Measurements from ENCODE around the gene TTC34. TPM values are rescaled to one million over a fixed set of nuclear protein-coding genes. Genes with fewer than 3 reads are reported as not detected.
A peak's percentile ranks its signal among the peaks of the same experiment; 100 is the strongest.

TTC34 gene
- total and polyA plus RNA-seq, 2 donors from 2014 or later: 0.15 to 2.4 TPM

DNA sequence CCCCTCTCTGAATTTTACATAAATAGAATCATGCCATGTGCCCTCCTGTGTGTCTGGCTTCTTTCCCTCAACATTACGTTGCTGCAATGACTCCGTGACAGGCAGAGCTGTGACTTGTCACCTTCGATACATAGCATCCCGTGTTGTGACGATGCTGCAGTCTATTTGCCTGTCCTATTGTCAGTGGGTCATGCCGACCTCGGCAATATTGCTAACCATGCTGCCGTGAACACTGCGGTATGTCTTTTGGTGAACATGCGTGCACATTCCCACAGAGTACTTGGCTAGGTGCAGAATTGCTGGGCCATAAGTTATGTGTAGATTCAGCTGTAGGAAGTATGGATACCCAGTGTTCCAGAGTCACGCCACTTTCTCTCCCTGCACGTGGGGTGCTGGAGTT, 36.3 kb upstream of the TTC34 start:
- H3K27me3 ChIP-seq (ENCODE audit: control insufficient read depth, insufficient read depth, low read length): no peaks in the 10 kb centered on the region
- H3K9me3 ChIP-seq (ENCODE audit: control insufficient read depth in 2 of 3, insufficient read depth in 1 of 3, low read length in 3 of 3): no peaks in the 10 kb centered on the region
- H3K27ac ChIP-seq (ENCODE audit: low read depth in 2 of 2, low read length in 2 of 2): no peak overlapping the region
- no peak for FAIRE-seq
- no peaks in the 10 kb centered on the region for H3K4me1 ChIP-seq (ENCODE audit: control insufficient read depth in 2 of 3, insufficient read depth in 2 of 3, low read depth in 1 of 3, low read length in 3 of 3)
- peak in 1 of 5 donors; percentile 22 for DNase-seq
- no peak overlapping the region for H3K4me3 ChIP-seq (ENCODE audit: low read length in 3 of 3)
- no peak overlapping the region for H3K9ac ChIP-seq (ENCODE audit: low read length in 3 of 3)
- TF ChIP-seq, protein P1, sequence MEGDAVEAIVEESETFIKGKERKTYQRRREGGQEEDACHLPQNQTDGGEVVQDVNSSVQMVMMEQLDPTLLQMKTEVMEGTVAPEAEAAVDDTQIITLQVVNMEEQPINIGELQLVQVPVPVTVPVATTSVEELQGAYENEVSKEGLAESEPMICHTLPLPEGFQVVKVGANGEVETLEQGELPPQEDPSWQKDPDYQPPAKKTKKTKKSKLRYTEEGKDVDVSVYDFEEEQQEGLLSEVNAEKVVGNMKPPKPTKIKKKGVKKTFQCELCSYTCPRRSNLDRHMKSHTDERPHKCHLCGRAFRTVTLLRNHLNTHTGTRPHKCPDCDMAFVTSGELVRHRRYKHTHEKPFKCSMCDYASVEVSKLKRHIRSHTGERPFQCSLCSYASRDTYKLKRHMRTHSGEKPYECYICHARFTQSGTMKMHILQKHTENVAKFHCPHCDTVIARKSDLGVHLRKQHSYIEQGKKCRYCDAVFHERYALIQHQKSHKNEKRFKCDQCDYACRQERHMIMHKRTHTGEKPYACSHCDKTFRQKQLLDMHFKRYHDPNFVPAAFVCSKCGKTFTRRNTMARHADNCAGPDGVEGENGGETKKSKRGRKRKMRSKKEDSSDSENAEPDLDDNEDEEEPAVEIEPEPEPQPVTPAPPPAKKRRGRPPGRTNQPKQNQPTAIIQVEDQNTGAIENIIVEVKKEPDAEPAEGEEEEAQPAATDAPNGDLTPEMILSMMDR (IDR thresholded peaks at IDR 0.05; ENCODE audit: borderline replicate concordance, extremely low read depth, insufficient read depth): no peak
- H3K36me3 ChIP-seq (ENCODE audit: control insufficient read depth in 2 of 3, insufficient read depth in 3 of 3, low read length in 3 of 3): no peaks in the 10 kb centered on the region
- intact Hi-C loops (cut with DNase I): no loop called here

DNA sequence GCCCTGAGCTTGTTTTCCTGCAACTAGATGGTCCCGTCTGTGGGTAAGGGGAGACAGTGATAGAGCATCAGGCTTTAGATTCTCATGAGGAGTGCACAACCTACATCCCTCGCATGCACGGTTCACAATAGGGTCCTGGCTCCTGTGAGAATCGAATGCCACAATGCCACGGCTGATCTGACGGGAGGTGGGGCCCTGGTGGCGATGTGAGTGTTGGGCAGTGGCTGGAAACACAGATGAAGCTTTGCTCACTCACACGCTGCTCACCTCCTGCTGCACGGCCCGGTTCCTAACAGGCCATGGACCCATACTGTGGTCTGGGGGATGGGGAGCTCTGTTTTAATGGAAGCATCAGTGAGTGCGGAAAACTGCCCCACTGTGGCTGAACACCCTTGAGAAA, 35.8 kb upstream of the TTC34 start:
- Histone ChIP-seq H3K27ac (ENCODE audit: low read depth in 2 of 2, low read length in 2 of 2) (no peak overlapping the region), H3K27me3 (ENCODE audit: control insufficient read depth, insufficient read depth, low read length) (no peaks in the 10 kb centered on the region), H3K36me3 (ENCODE audit: control insufficient read depth in 2 of 3, insufficient read depth in 3 of 3, low read length in 3 of 3) (no peaks in the 10 kb centered on the region), H3K4me3 (ENCODE audit: low read length in 3 of 3) (no peak overlapping the region), H3K4me1 (ENCODE audit: control insufficient read depth in 2 of 3, insufficient read depth in 2 of 3, low read depth in 1 of 3, low read length in 3 of 3) (no peaks in the 10 kb centered on the region), H3K9ac (ENCODE audit: low read length in 3 of 3) (no peak overlapping the region), H3K9me3 (ENCODE audit: control insufficient read depth in 2 of 3, insufficient read depth in 1 of 3, low read length in 3 of 3) (no peaks in the 10 kb centered on the region)
- intact Hi-C loops (cut with DNase I): no loop called here
- FAIRE-seq (no peak), DNase-seq (peak in 1 of 5 donors; percentile 32)
- TF ChIP-seq, protein P1 (IDR thresholded peaks at IDR 0.05; ENCODE audit: borderline replicate concordance, extremely low read depth, insufficient read depth): no peak

DNA sequence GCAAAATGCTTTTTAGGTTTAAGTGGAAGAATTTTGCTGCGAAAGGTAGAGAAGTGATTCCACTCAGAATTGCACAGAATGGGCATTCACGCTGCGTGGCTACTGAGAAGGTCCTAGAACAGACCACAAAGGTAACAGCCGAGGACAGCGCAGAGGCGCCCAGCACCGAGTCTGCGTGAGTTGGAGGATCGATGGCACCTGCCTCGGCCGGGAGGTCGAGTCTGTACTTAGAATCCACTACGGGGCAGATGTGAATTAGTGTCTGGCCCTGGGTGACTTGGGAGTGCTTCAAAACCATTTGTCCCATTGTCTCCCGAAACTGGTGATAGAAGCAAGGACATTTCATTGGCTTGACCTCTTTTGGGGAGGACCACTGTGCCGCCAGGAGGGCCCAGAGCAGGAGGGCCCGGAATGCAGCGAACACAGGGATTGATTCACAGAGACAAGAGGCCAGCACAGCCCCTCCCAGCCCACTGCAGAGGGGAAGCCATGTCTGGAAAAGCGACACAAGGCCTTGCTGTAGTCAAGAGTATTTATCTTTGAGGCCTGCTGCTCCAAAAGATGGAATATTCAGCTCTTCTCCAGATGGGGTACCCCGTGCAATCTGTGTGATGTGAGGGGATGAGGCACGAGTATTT, 35.0 kb upstream of the TTC34 start:
- Histone ChIP-seq H3K27ac (ENCODE audit: low read depth in 2 of 2, low read length in 2 of 2) (no peak overlapping the region), H3K4me1 (ENCODE audit: control insufficient read depth in 2 of 3, insufficient read depth in 2 of 3, low read depth in 1 of 3, low read length in 3 of 3) (no peaks in the 10 kb centered on the region), H3K36me3 (ENCODE audit: control insufficient read depth in 2 of 3, insufficient read depth in 3 of 3, low read length in 3 of 3) (no peaks in the 10 kb centered on the region), H3K9ac (ENCODE audit: low read length in 3 of 3) (no peak overlapping the region), H3K9me3 (ENCODE audit: control insufficient read depth in 2 of 3, insufficient read depth in 1 of 3, low read length in 3 of 3) (peaks cover 0 to 5% (median 0%) of the 10 kb centered on the region in 3 donors), H3K27me3 (ENCODE audit: control insufficient read depth, insufficient read depth, low read length) (no peaks in the 10 kb centered on the region), H3K4me3 (ENCODE audit: low read length in 3 of 3) (no peak overlapping the region)
- DNase-seq: peak in 1 of 5 donors; percentile 45
- FAIRE-seq: no peak
- TF ChIP-seq, protein P1 (IDR thresholded peaks at IDR 0.05; ENCODE audit: borderline replicate concordance, extremely low read depth, insufficient read depth): no peak
- intact Hi-C loops (cut with DNase I): no loop called here
